IPS-15b (cell line): ENCODE measurements around the gene ADIPOR1.
A peak's percentile ranks its signal among the peaks of the same experiment; 100 is the strongest.
"Not testable (repeated sequence)": the region's sequence is repeated elsewhere in the genome, so short reads cannot be mapped to it uniquely, and the experiment has no call there.

Experiments
- H3K27me3 ChIP-seq: one replicate; pipeline ENCODE4 v1.6.1; 2013; ENCODE audit warnings: low read length; ENCODE audit not compliant: control insufficient read depth, insufficient read depth
- H3K36me3 ChIP-seq: one replicate; pipeline ENCODE4 v1.6.1; 2013; ENCODE audit warnings: low read length; ENCODE audit not compliant: control insufficient read depth, insufficient read depth
- H3K4me1 ChIP-seq: one replicate; pipeline ENCODE4 v1.6.1; 2013; ENCODE audit warnings: mild to moderate bottlenecking, low read length; ENCODE audit not compliant: control insufficient read depth, insufficient read depth
- H3K4me3 ChIP-seq: one replicate; pipeline ENCODE4 v1.5.1; 2013; ENCODE audit warnings: low read depth, low read length
- H3K9ac ChIP-seq: one replicate; pipeline ENCODE4 v1.6.1; 2013; ENCODE audit warnings: low read depth, mild to moderate bottlenecking, low read length
- H3K9me3 ChIP-seq: one replicate; pipeline ENCODE4 v1.6.1; 2013; ENCODE audit warnings: mild to moderate bottlenecking, low read length; ENCODE audit not compliant: control insufficient read depth, insufficient read depth

The ADIPOR1 gene

GRCh38 chr1:202989879-202990278 lies 31.8 kb upstream of the ADIPOR1 start:
- Histone ChIP-seq H3K4me3 (no peak overlapping the region), H3K4me1 (no peaks in the 10 kb centered on the region), H3K9me3 (no peaks in the 10 kb centered on the region), H3K27me3 (peaks cover 4% of the 10 kb centered on the region), H3K9ac (no peak overlapping the region), H3K36me3 (no peaks in the 10 kb centered on the region)

GRCh38 chr1:202987922-202988583 lies 29.9 kb upstream of the ADIPOR1 start:
- Histone ChIP-seq H3K9me3 (no peaks in the 10 kb centered on the region), H3K4me1 (no peaks in the 10 kb centered on the region), H3K4me3 (no peak overlapping the region), H3K36me3 (no peaks in the 10 kb centered on the region), H3K27me3 (peaks cover 4% of the 10 kb centered on the region), H3K9ac (no peak overlapping the region)

GRCh38 chr1:202987255-202987654 lies 29.1 kb upstream of the ADIPOR1 start:
- H3K9me3 ChIP-seq: no peaks in the 10 kb centered on the region
- H3K27me3 ChIP-seq: peaks cover 4% of the 10 kb centered on the region
- H3K9ac ChIP-seq: no peak overlapping the region
- no peaks in the 10 kb centered on the region for H3K4me1 ChIP-seq
- no peak overlapping the region for H3K4me3 ChIP-seq
- H3K36me3 ChIP-seq: no peaks in the 10 kb centered on the region

- H3K4me3 ChIP-seq, H3K9ac ChIP-seq, H3K27me3 ChIP-seq, H3K9me3 ChIP-seq, H3K36me3 ChIP-seq, H3K4me1 ChIP-seq: not testable (repeated sequence)
These were observed 28.0 kb upstream of the ADIPOR1 start for GRCh38 chr1:202986120-202986519.

GRCh38 chr1:202982715-202983430 lies 24.8 kb upstream of the ADIPOR1 start:
- Histone ChIP-seq H3K9me3 (no peaks in the 10 kb centered on the region), H3K9ac (no peak overlapping the region), H3K4me1 (no peaks in the 10 kb centered on the region), H3K27me3 (peaks cover 4% of the 10 kb centered on the region), H3K4me3 (no peak overlapping the region), H3K36me3 (no peaks in the 10 kb centered on the region)

- peaks cover 4% of the 10 kb centered on the region for H3K27me3 ChIP-seq
- no peaks in the 10 kb centered on the region for H3K9me3 ChIP-seq
- no peak overlapping the region for H3K4me3 ChIP-seq
- no peak overlapping the region for H3K9ac ChIP-seq
- peaks cover 4% of the 10 kb centered on the region for H3K4me1 ChIP-seq
- no peaks in the 10 kb centered on the region for H3K36me3 ChIP-seq
These were observed 23.8 kb upstream of the ADIPOR1 start for GRCh38 chr1:202981939-202982338.

- Histone ChIP-seq H3K27me3 (no peaks in the 10 kb centered on the region), H3K4me1 (peaks cover 4% of the 10 kb centered on the region), H3K9me3 (no peaks in the 10 kb centered on the region), H3K4me3 (no peak overlapping the region), H3K36me3 (no peaks in the 10 kb centered on the region), H3K9ac (no peak overlapping the region)
These were observed 21.3 kb upstream of the ADIPOR1 start for GRCh38 chr1:202979459-202979858.

- H3K36me3 ChIP-seq: no peaks in the 10 kb centered on the region
- no peak overlapping the region for H3K4me3 ChIP-seq
- no peak overlapping the region for H3K9ac ChIP-seq
- H3K9me3 ChIP-seq: no peaks in the 10 kb centered on the region
- H3K27me3 ChIP-seq: no peaks in the 10 kb centered on the region
- peaks cover 4% of the 10 kb centered on the region for H3K4me1 ChIP-seq
These were observed 18.5 kb upstream of the ADIPOR1 start for GRCh38 chr1:202976633-202977032.

GRCh38 chr1:202974856-202975255 lies 16.7 kb upstream of the ADIPOR1 start:
- no peaks in the 10 kb centered on the region for H3K36me3 ChIP-seq
- no peak overlapping the region for H3K4me3 ChIP-seq
- no peak overlapping the region for H3K9ac ChIP-seq
- H3K27me3 ChIP-seq: no peaks in the 10 kb centered on the region
- peaks cover 4% of the 10 kb centered on the region for H3K4me1 ChIP-seq
- no peaks in the 10 kb centered on the region for H3K9me3 ChIP-seq

GRCh38 chr1:202972046-202972445 lies 13.9 kb upstream of the ADIPOR1 start:
- Histone ChIP-seq H3K36me3 (no peaks in the 10 kb centered on the region), H3K4me1 (peaks cover 11% of the 10 kb centered on the region), H3K9me3 (no peaks in the 10 kb centered on the region), H3K9ac (no peak overlapping the region), H3K4me3 (no peak overlapping the region), H3K27me3 (peaks cover 13% of the 10 kb centered on the region)

- H3K4me1 ChIP-seq: peaks cover 11% of the 10 kb centered on the region
- no peaks in the 10 kb centered on the region for H3K36me3 ChIP-seq
- peaks cover 13% of the 10 kb centered on the region for H3K27me3 ChIP-seq
- no peak overlapping the region for H3K9ac ChIP-seq
- no peak overlapping the region for H3K4me3 ChIP-seq
- no peaks in the 10 kb centered on the region for H3K9me3 ChIP-seq
These were observed 10.8 kb upstream of the ADIPOR1 start for GRCh38 chr1:202968895-202969295.

GRCh38 chr1:202968351-202968750 lies 10.2 kb upstream of the ADIPOR1 start:
- no peaks in the 10 kb centered on the region for H3K9me3 ChIP-seq
- no peak overlapping the region for H3K9ac ChIP-seq
- H3K4me3 ChIP-seq: peak overlapping the region; percentile 67
- H3K4me1 ChIP-seq: peaks cover 11% of the 10 kb centered on the region
- H3K27me3 ChIP-seq: peaks cover 13% of the 10 kb centered on the region
- no peaks in the 10 kb centered on the region for H3K36me3 ChIP-seq
